Astrocyte (in vitro differentiated cells and primary cell): ENCODE measurements around the gene LRIG1. TPM values are rescaled to one million over a fixed set of nuclear protein-coding genes. Genes with fewer than 3 reads are reported as not detected.
A peak's percentile ranks its signal among the peaks of the same experiment; 100 is the strongest.

Experiments
- DNase-seq: peaks from one replicate; pipeline ENCODE4 v3.0.0-alpha.2; 2010; ENCODE audit warnings: low read depth
- FAIRE-seq: peaks from 2 replicates; lab custom pipeline; 2011; peaks lifted over from hg19 to GRCh38; lab: Jason Lieb, UNC
- H2AFZ ChIP-seq: 2 replicates; pipeline ENCODE4 v1.6.0; 2012; ENCODE audit warnings: low read depth, low read length, inconsistent platforms
- H3K27ac ChIP-seq: 2 replicates; pipeline ENCODE4 v1.5.1; 2011; ENCODE audit warnings: low read depth, low read length, inconsistent platforms
- H3K27me3 ChIP-seq: 2 replicates; pipeline ENCODE4 v1.6.0; 2011; ENCODE audit warnings: low read length, inconsistent platforms; ENCODE audit not compliant: insufficient read depth
- H3K36me3 ChIP-seq: 2 replicates; pipeline ENCODE4 v1.5.1; 2011; ENCODE audit warnings: low read length, inconsistent platforms; ENCODE audit not compliant: insufficient read depth
- H3K4me1 ChIP-seq: 2 replicates; pipeline ENCODE4 v1.5.1; 2011; ENCODE audit warnings: low read length, inconsistent platforms; ENCODE audit not compliant: insufficient read depth
- H3K4me2 ChIP-seq: 2 replicates; pipeline ENCODE4 v1.6.0; 2012; ENCODE audit warnings: low read length, inconsistent platforms
- H3K4me3 ChIP-seq: 2 replicates; pipeline ENCODE4 v1.5.1; 2011; ENCODE audit warnings: low read depth, mild to moderate bottlenecking, low read length, inconsistent platforms; ENCODE audit not compliant: insufficient read depth
- H3K79me2 ChIP-seq: 2 replicates; pipeline ENCODE4 v1.6.0; 2012; ENCODE audit warnings: mild to moderate bottlenecking, low read length, inconsistent platforms; ENCODE audit not compliant: insufficient read depth
- H3K9ac ChIP-seq: 2 replicates; pipeline ENCODE4 v1.6.0; 2012; ENCODE audit warnings: mild to moderate bottlenecking, low read length, inconsistent platforms
- H3K9me3 ChIP-seq: 2 replicates; pipeline ENCODE4 v1.5.1; 2012; ENCODE audit warnings: low read depth, mild to moderate bottlenecking, low read length, inconsistent platforms; ENCODE audit not compliant: insufficient read depth
- H4K20me1 ChIP-seq: 2 replicates; pipeline ENCODE4 v1.6.0; 2012; ENCODE audit warnings: low read length, inconsistent platforms; ENCODE audit not compliant: insufficient read depth
- H3K27ac Mint-ChIP-seq: one replicate; pipeline ENCODE4 v1.8.0; 2021; ENCODE audit warnings: mild to moderate bottlenecking, mixed read lengths; ENCODE audit not compliant: unreplicated experiment
- H3K27me3 Mint-ChIP-seq: one replicate; pipeline ENCODE4 v1.8.0; 2021; ENCODE audit warnings: low read depth, mixed read lengths; ENCODE audit not compliant: unreplicated experiment
- H3K36me3 Mint-ChIP-seq: one replicate; pipeline ENCODE4 v1.8.0; 2021; ENCODE audit warnings: low read depth, mixed read lengths; ENCODE audit not compliant: unreplicated experiment
- H3K4me1 Mint-ChIP-seq: one replicate; pipeline ENCODE4 v1.8.0; 2021; ENCODE audit warnings: low read depth, mixed read lengths; ENCODE audit not compliant: unreplicated experiment
- H3K4me3 Mint-ChIP-seq: one replicate; pipeline ENCODE4 v1.8.0; 2021; ENCODE audit warnings: mild to moderate bottlenecking, moderate library complexity, mixed read lengths; ENCODE audit not compliant: unreplicated experiment
- H3K9me3 Mint-ChIP-seq: one replicate; pipeline ENCODE4 v1.8.0; 2021; ENCODE audit warnings: mild to moderate bottlenecking, mixed read lengths; ENCODE audit not compliant: unreplicated experiment
- CTCF ChIP-seq: IDR thresholded peaks from 2 replicates; pipeline ENCODE4 v1.5.1; 2011; ENCODE audit warnings: low read depth, mild to moderate bottlenecking, inconsistent platforms, low read length, moderate library complexity; ENCODE audit not compliant: insufficient read depth
- EZH2 ChIP-seq: IDR thresholded peaks from 2 replicates; pipeline ENCODE4 v1.6.1; 2012; ENCODE audit warnings: mild to moderate bottlenecking, low read length, inconsistent platforms; ENCODE audit not compliant: insufficient read depth
- total RNA-seq: library from RNA; stranded (reverse); gene quantifications from 2 replicates; pipeline ENCODE4 v1.2.1, GENCODE V29; 2021

LRIG1 gene
- total RNA-seq, 1 donor from 2014 or later = 39.7 TPM

GRCh38 chr3:66463054-66463631, 37.7 kb downstream of the LRIG1 start:
- Histone ChIP-seq H3K27ac (no peak overlapping the region), H3K4me3 (no peak overlapping the region), H2AFZ (no peak overlapping the region), H3K27me3 (no peaks in the 10 kb centered on the region), H3K4me1 (peaks cover 20% of the 10 kb centered on the region), H3K9me3 (no peaks in the 10 kb centered on the region), H3K4me2 (peak overlapping the region; percentile 27), H4K20me1 (peaks cover 6% of the 10 kb centered on the region), H3K79me2 (peaks cover 38% of the 10 kb centered on the region), H3K9ac (peak overlapping the region; percentile 35), H3K36me3 (no peaks in the 10 kb centered on the region)
- Mint-ChIP-seq H3K27me3 (no peaks in the 10 kb centered on the region), H3K9me3 (no peaks in the 10 kb centered on the region), H3K4me3 (no peak overlapping the region), H3K4me1 (peaks cover 45% of the 10 kb centered on the region), H3K36me3 (peaks cover 10% of the 10 kb centered on the region), H3K27ac (peak overlapping the region; percentile 48)
- DNase-seq = peak; percentile 74
- TF ChIP-seq CTCF (no peak), EZH2 (no peak)
- FAIRE-seq = no peak

- Mint-ChIP-seq H3K36me3 (peaks cover 16% of the 10 kb centered on the region), H3K4me1 (peaks cover 25% of the 10 kb centered on the region), H3K27ac (peak overlapping the region; percentile 78), H3K4me3 (no peak overlapping the region), H3K9me3 (no peaks in the 10 kb centered on the region), H3K27me3 (no peaks in the 10 kb centered on the region)
- Histone ChIP-seq H3K27me3 (no peaks in the 10 kb centered on the region), H3K9ac (no peak overlapping the region), H3K9me3 (no peaks in the 10 kb centered on the region), H3K36me3 (no peaks in the 10 kb centered on the region), H3K27ac (no peak overlapping the region), H2AFZ (no peak overlapping the region), H3K4me1 (no peaks in the 10 kb centered on the region), H4K20me1 (no peaks in the 10 kb centered on the region), H3K79me2 (peaks cover 5% of the 10 kb centered on the region), H3K4me2 (no peak overlapping the region), H3K4me3 (no peak overlapping the region)
- DNase-seq (no peak), FAIRE-seq (no peak)
- TF ChIP-seq CTCF (no peak), EZH2 (no peak)
Measured at GRCh38 chr3:66457252-66457651, 43.6 kb downstream of the LRIG1 start.

- Mint-ChIP-seq H3K9me3 (no peaks in the 10 kb centered on the region), H3K4me1 (peaks cover 20% of the 10 kb centered on the region), H3K27me3 (no peaks in the 10 kb centered on the region), H3K4me3 (no peak overlapping the region), H3K36me3 (peaks cover 14% of the 10 kb centered on the region), H3K27ac (peak overlapping the region; percentile 78)
- DNase-seq (no peak), FAIRE-seq (no peak)
- H3K27me3 ChIP-seq = no peaks in the 10 kb centered on the region
- H3K27ac ChIP-seq = no peak overlapping the region
- no peaks in the 10 kb centered on the region for H3K9me3 ChIP-seq
- H3K36me3 ChIP-seq = no peaks in the 10 kb centered on the region
- no peak overlapping the region for H3K9ac ChIP-seq
- no peak overlapping the region for H3K4me2 ChIP-seq
- peaks cover 3% of the 10 kb centered on the region for H3K79me2 ChIP-seq
- TF ChIP-seq CTCF (no peak), EZH2 (no peak)
- no peak overlapping the region for H3K4me3 ChIP-seq
- no peaks in the 10 kb centered on the region for H3K4me1 ChIP-seq
- no peak overlapping the region for H2AFZ ChIP-seq
- no peaks in the 10 kb centered on the region for H4K20me1 ChIP-seq
Measured at GRCh38 chr3:66456711-66457173, 44.1 kb downstream of the LRIG1 start.
